Measurements from ENCODE around the gene C1QL4. TPM values are rescaled to one million over a fixed set of nuclear protein-coding genes. Genes with fewer than 3 reads are reported as not detected.

Gene C1QL4
- polyA plus RNA-seq, 1 donor from 2014 or later: 13.7 TPM

- no peak for TF ChIP-seq RAD21 (conservative IDR thresholded peaks at IDR 0.05)
- TF ChIP-seq REST (IDR thresholded peaks at IDR 0.05; ENCODE audit: borderline replicate concordance): no peak
- no peak for TF ChIP-seq EZH2 (IDR thresholded peaks at IDR 0.05; ENCODE audit: borderline replicate concordance, insufficient read depth, low read length, poor library complexity, severe bottlenecking)
- TF ChIP-seq EP300 (conservative IDR thresholded peaks at IDR 0.05; ENCODE audit: poor library complexity, severe bottlenecking): no peak
- no peak for TF ChIP-seq TAF1 (IDR thresholded peaks at IDR 0.05; ENCODE audit: low read depth)
- no peak for TF ChIP-seq MXI1 (conservative IDR thresholded peaks at IDR 0.05; ENCODE audit: poor library complexity, severe bottlenecking)
- no peak overlapping the region for H2AFZ ChIP-seq (ENCODE audit: low read depth, low read length)
- no peak overlapping the region for H3K4me2 ChIP-seq (ENCODE audit: low read length)
- no peaks in the 10 kb centered on the region for H3F3A ChIP-seq (ENCODE audit: insufficient read depth, low read length, poor library complexity, severe bottlenecking)
- no peak overlapping the region for H3K4me3 ChIP-seq (ENCODE audit: low read length)
- H4K20me1 ChIP-seq (ENCODE audit: insufficient read depth): no peaks in the 10 kb centered on the region
- no peaks in the 10 kb centered on the region for H3K79me2 ChIP-seq (replicated peaks; ENCODE audit: insufficient read depth, low read length)
- H3K27ac ChIP-seq (ENCODE audit: low read length): no peak overlapping the region
- H3K9me3 ChIP-seq (ENCODE audit: low read length): no peaks in the 10 kb centered on the region
- no peaks in the 10 kb centered on the region for H3K36me3 ChIP-seq (ENCODE audit: insufficient read depth, low read length)
- no peaks in the 10 kb centered on the region for H3K27me3 ChIP-seq (ENCODE audit: insufficient read depth, low read depth, low read length)
- H3K9me2 ChIP-seq (ENCODE audit: insufficient read depth, low read length): no peaks in the 10 kb centered on the region
- no peak overlapping the region for H3K9ac ChIP-seq (ENCODE audit: low read length)
These were observed 25.1 kb upstream of the C1QL4 start for GRCh38 chr12:49362077-49362476.

GRCh38 chr12:49359671-49360070, 22.7 kb upstream of the C1QL4 start:
- Histone ChIP-seq H3F3A (ENCODE audit: insufficient read depth, low read length, poor library complexity, severe bottlenecking) (no peaks in the 10 kb centered on the region), H2AFZ (ENCODE audit: low read depth, low read length) (no peak overlapping the region), H3K4me2 (ENCODE audit: low read length) (no peak overlapping the region), H4K20me1 (ENCODE audit: insufficient read depth) (no peaks in the 10 kb centered on the region), H3K4me3 (ENCODE audit: low read length) (no peak overlapping the region), H3K36me3 (ENCODE audit: insufficient read depth, low read length) (no peaks in the 10 kb centered on the region), H3K79me2 (replicated peaks; ENCODE audit: insufficient read depth, low read length) (no peaks in the 10 kb centered on the region), H3K9ac (ENCODE audit: low read length) (no peak overlapping the region), H3K27me3 (ENCODE audit: insufficient read depth, low read depth, low read length) (no peaks in the 10 kb centered on the region), H3K9me3 (ENCODE audit: low read length) (no peaks in the 10 kb centered on the region), H3K9me2 (ENCODE audit: insufficient read depth, low read length) (no peaks in the 10 kb centered on the region), H3K27ac (ENCODE audit: low read length) (no peak overlapping the region)
- TF ChIP-seq POLR2AphosphoS5 (IDR thresholded peaks at IDR 0.05) (no peak), CTCF (IDR thresholded peaks at IDR 0.05; ENCODE audit: poor library complexity, severe bottlenecking) (no peak), MXI1 (conservative IDR thresholded peaks at IDR 0.05; ENCODE audit: poor library complexity, severe bottlenecking) (no peak), EZH2 (IDR thresholded peaks at IDR 0.05; ENCODE audit: borderline replicate concordance, insufficient read depth, low read length, poor library complexity, severe bottlenecking) (no peak)
